ENCODE measurements around the gene ZBTB9. TPM values are rescaled to one million over a fixed set of nuclear protein-coding genes. Genes with fewer than 3 reads are reported as not detected.

Gene ZBTB9
- total RNA-seq, 4 donors from 2014 or later: 4.0 to 5.4 (median 4.6) TPM

DNA sequence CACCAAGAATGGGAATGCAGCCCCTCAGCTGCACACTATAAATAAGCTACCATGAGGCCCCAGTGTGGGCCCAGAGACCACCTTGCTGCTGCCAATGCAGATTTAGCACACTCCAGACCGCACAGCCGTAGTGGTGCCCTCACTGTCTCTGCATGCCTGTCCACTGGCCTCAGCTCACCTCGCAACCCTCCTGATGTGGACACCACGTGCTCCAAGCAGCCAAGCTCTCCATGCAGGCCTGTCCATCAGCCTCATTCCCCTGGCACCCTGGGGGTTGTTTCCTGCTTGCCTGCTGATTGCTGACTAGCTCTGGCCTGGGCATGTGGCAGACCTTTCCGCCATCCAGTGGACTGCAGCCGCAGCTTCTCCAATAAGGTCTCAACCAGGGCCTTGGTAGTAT is 36.2 kb downstream of the ZBTB9 start:
- H3K4me3 ChIP-seq (ENCODE audit: low read depth, poor library complexity, severe bottlenecking): no peak overlapping the region
- intact Hi-C loops (cut with DNase I; ENCODE audit: low total_unique reads): no loop called here
- DNase-seq (ENCODE audit: low spot score in 2 of 2): peak in 1 of 2 donors; percentile 77
- no peak for TF ChIP-seq POLR2A (IDR thresholded peaks at IDR 0.05)
- TF ChIP-seq CTCF (IDR thresholded peaks at IDR 0.05): no peak
- WGBS, 2 donors: 90 to 93% methylated on average over 6 of the region's 6 CpGs

DNA sequence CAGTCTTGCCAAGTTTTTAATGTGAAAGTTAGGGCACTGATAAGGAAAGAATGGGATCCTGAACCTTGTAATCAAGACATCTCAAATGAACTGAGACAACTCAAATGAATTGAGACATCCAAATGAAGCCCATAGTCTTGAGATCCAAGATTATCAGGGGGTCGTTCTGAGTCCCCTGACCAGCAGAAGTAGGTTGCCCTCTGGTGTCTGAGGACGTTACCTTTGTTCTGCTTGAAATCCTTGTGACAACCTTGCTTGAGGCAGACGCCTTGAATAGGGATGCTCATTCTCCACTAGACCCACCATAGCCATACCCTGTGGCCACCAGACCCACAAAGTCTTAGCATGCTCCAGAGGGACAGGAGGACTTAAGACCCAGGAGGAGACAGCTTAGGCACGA is 37.7 kb downstream of the ZBTB9 start:
- 49 to 58% methylated on average over 4 of the region's 4 CpGs for WGBS, 2 donors
- intact Hi-C loops (cut with DNase I; ENCODE audit: low total_unique reads): no loop called here
- TF ChIP-seq CTCF (IDR thresholded peaks at IDR 0.05) (no peak), POLR2A (IDR thresholded peaks at IDR 0.05) (no peak)
- H3K4me3 ChIP-seq (ENCODE audit: low read depth, poor library complexity, severe bottlenecking): no peak overlapping the region
- peak in 1 of 2 donors; percentile 39 for DNase-seq (ENCODE audit: low spot score in 2 of 2)

GRCh38 chr6:33497157-33497556 is 42.8 kb downstream of the ZBTB9 start:
- intact Hi-C loops (cut with DNase I; ENCODE audit: low total_unique reads): no loop called here
- H3K4me3 ChIP-seq (ENCODE audit: low read depth, poor library complexity, severe bottlenecking): no peak overlapping the region
- no peak for TF ChIP-seq POLR2A (IDR thresholded peaks at IDR 0.05)
- no peak for DNase-seq (ENCODE audit: low spot score in 2 of 2)
- 87 to 98% methylated on average over 7 of the region's 7 CpGs for WGBS, 2 donors

DNA sequence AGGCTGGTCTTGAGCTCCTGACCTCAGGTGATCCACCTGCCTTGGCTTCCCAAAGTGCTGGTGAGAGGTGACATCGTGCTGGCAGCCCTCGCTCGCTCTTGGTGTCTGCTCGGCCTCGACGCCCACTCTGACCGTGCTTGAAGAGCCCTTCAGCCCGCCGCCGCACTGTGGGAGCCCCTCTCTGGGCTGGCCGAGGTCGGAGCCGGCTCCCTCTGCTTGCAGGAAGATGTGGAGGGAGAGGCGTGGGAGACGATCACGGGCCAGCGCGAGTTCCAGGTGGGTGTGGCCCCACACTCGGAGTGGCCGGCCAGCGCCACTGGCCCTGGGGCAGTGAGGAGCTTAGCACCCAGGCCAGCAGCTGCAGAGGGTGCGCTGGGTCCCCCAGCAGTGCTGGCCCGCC is 48.1 kb downstream of the ZBTB9 start:
- intact Hi-C loops (cut with DNase I; ENCODE audit: low total_unique reads): no loop called here
- H3K4me3 ChIP-seq (ENCODE audit: low read depth, poor library complexity, severe bottlenecking): no peak overlapping the region
- DNase-seq (ENCODE audit: low spot score in 2 of 2): no peak
- no peak for TF ChIP-seq CTCF (IDR thresholded peaks at IDR 0.05)
- TF ChIP-seq POLR2A (IDR thresholded peaks at IDR 0.05): no peak
- 84 to 90% methylated on average over 18 to 23 of the region's 23 CpGs for WGBS, 2 donors

GRCh38 chr6:33504486-33504885 is 50.1 kb downstream of the ZBTB9 start:
- H3K4me3 ChIP-seq (ENCODE audit: low read depth, poor library complexity, severe bottlenecking): no peak overlapping the region
- intact Hi-C loops (cut with DNase I; ENCODE audit: low total_unique reads): no loop called here
- DNase-seq (ENCODE audit: low spot score in 2 of 2): no peak
- TF ChIP-seq POLR2A (IDR thresholded peaks at IDR 0.05) (no peak), CTCF (IDR thresholded peaks at IDR 0.05) (no peak)

DNA sequence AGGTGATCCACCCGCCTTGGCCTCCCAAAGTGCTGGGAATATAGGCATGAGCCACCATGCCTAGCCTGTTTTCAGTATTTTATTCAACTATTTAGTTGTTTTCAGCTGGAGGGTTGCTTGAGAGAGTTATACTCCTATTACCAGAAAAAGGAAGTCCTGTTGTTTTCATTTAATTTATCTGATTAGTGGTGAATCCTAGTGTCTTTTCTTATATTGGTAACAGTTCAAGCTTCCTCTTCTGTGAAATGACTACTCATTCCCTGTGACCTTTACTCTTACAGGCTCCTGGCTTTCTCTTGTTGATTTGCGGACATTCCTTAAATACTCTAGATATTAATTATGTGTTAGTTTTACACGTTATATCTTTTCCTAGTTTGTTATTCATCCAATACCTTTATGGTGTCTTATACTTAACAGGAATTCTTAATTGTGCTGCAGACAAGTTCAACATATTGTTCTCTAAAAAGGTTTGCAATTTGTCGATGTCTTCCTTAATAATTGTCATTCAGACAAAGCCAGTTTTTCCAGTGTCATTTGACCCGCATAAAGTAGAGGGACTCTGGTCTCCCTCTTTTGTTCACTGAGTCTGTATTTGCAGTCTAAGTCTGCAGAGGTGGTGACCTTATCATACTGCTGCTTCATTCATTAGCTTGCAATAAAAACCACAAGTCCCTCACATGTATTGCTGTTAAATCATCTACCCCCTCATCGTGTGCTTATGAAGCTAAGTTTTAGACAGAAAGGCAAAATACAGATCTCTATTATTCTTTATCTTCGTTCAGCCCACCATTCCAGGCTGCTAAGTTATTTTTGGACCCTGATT is 51.4 kb downstream of the ZBTB9 start:
- no peak overlapping the region for H3K4me3 ChIP-seq (ENCODE audit: low read depth, poor library complexity, severe bottlenecking)
- 62 to 73% methylated on average over 7 of the region's 7 CpGs for whole genome bisulfite sequencing, 2 donors
- no peak for TF ChIP-seq CTCF (IDR thresholded peaks at IDR 0.05)
- TF ChIP-seq POLR2A (IDR thresholded peaks at IDR 0.05): no peak
- intact Hi-C loops (cut with DNase I; ENCODE audit: low total_unique reads): no loop called here
- no peak for DNase-seq (ENCODE audit: low spot score in 2 of 2)

Small RNA genes within 50 kb of the gene (microRNA-seq; reads per million reads assigned to microRNA genes)
- 0 reads per million in 2 donors for gene MIR5004 (ENCODE audit: borderline number of aligned reads in 1 of 2, borderline replicate concordance in 2 of 2)

Other genes starting within 250 kb of the ZBTB9 start
- 10 to 100 TPM; 39.3 to 49.5 (median 41.8) TPM for gene HSD17B8, start 249.9 kb upstream of the ZBTB9 start, total RNA-seq
- gene RING1, start 246.1 kb upstream of the ZBTB9 start, total RNA-seq: 10 to 100 TPM; 10.0 to 22.1 (median 13.7) TPM
- gene VPS52, start 182.7 kb upstream of the ZBTB9 start, total RNA-seq: 10 to 100 TPM; 33.3 to 51.0 (median 44.4) TPM
- 1,000 to 10,000 TPM; 4,043 to 6,696 (median 6,204) TPM for gene RPS18, start 182.5 kb upstream of the ZBTB9 start, total RNA-seq
- 10 to 100 TPM; 24.8 to 31.0 (median 26.3) TPM for gene B3GALT4, start 177.5 kb upstream of the ZBTB9 start, total RNA-seq
- 10 to 100 TPM; 38.4 to 57.2 (median 47.0) TPM for gene WDR46, start 165.3 kb upstream of the ZBTB9 start, total RNA-seq
- gene PFDN6, start 165.0 kb upstream of the ZBTB9 start, total RNA-seq: 10 to 100 TPM; 22.6 to 36.3 (median 35.3) TPM
- 10 to 100 TPM; 79.7 to 95.3 (median 84.4) TPM for gene RGL2, start 155.6 kb upstream of the ZBTB9 start, total RNA-seq
- 100 to 1,000 TPM in 1 of 4 donors, 10 to 100 TPM in 3; 80.3 to 122 (median 92.0) TPM for gene TAPBP, start 140.5 kb upstream of the ZBTB9 start, total RNA-seq
- gene ZBTB22, start 136.8 kb upstream of the ZBTB9 start, total RNA-seq: 10 to 100 TPM; 25.0 to 53.7 (median 35.8) TPM
- 10 to 100 TPM; 41.2 to 45.4 (median 43.3) TPM for gene DAXX, start 131.6 kb upstream of the ZBTB9 start, total RNA-seq
- gene KIFC1, start 62.8 kb upstream of the ZBTB9 start, total RNA-seq: 10 to 100 TPM in 1 of 4 donors, 1 to 10 TPM in 3; 4.1 to 14.6 (median 9.3) TPM
- 10 to 100 TPM; 40.9 to 73.0 (median 64.8) TPM for gene PHF1, start 43.6 kb upstream of the ZBTB9 start, total RNA-seq
- gene CUTA, start 36.5 kb upstream of the ZBTB9 start, total RNA-seq: 100 to 1,000 TPM in 3 of 4 donors, 10 to 100 TPM in 1; 96.5 to 162 (median 153) TPM
- gene SYNGAP1, start 34.5 kb upstream of the ZBTB9 start, total RNA-seq: 10 to 100 TPM in 2 of 4 donors, 1 to 10 TPM in 2; 7.5 to 21.1 (median 9.4) TPM
- 10 to 100 TPM; 19.7 to 26.6 (median 22.2) TPM for gene BAK1, start 125.7 kb downstream of the ZBTB9 start, total RNA-seq
- 100 to 1,000 TPM; 161 to 265 (median 197) TPM for gene ITPR3, start 166.7 kb downstream of the ZBTB9 start, total RNA-seq

Measured in lower leg skin (tissue), 4 donors.